Epithelial cell of esophagus (primary cell): Measurements from ENCODE around the gene GLB1L2.
"Not testable (repeated sequence)": the region's sequence is repeated elsewhere in the genome, so short reads cannot be mapped to it uniquely, and the experiment has no call there.

Source experiments
- DNase-seq: peaks from one replicate; pipeline ENCODE4 v3.0.0; 2010; ENCODE audit warnings: low read depth
- H3K4me3 ChIP-seq: 2 replicates; pipeline ENCODE4 v1.5.1; 2011; ENCODE audit warnings: mild to moderate bottlenecking, low read length, control low read depth
- CTCF ChIP-seq: IDR thresholded peaks from 2 replicates; pipeline ENCODE4 v1.5.1; 2011; ENCODE audit warnings: low read depth, mild to moderate bottlenecking, low read length, control low read depth, inconsistent platforms; ENCODE audit not compliant: insufficient read depth; ENCODE audit errors: missing control alignments

GLB1L2 gene

GRCh38 chr11:134312223-134312622, 19.6 kb upstream of the GLB1L2 start:
- DNase-seq, result no peak
- no peak for TF ChIP-seq CTCF
- H3K4me3 ChIP-seq, result no peak overlapping the region

GRCh38 chr11:134312807-134313206, 19.0 kb upstream of the GLB1L2 start:
- no peak overlapping the region for H3K4me3 ChIP-seq
- TF ChIP-seq CTCF, result no peak
- no peak for DNase-seq

GRCh38 chr11:134313379-134313778, 18.4 kb upstream of the GLB1L2 start:
- DNase-seq, result no peak
- no peak for TF ChIP-seq CTCF
- no peak overlapping the region for H3K4me3 ChIP-seq

GRCh38 chr11:134313821-134314607, 17.8 kb upstream of the GLB1L2 start:
- no peak overlapping the region for H3K4me3 ChIP-seq
- no peak for TF ChIP-seq CTCF
- DNase-seq, result no peak

GRCh38 chr11:134317103-134317502, 14.7 kb upstream of the GLB1L2 start:
- no peak for DNase-seq
- no peak for TF ChIP-seq CTCF
- H3K4me3 ChIP-seq, result no peak overlapping the region

GRCh38 chr11:134321373-134321772, 10.4 kb upstream of the GLB1L2 start:
- H3K4me3 ChIP-seq, DNase-seq: not testable (repeated sequence)

GRCh38 chr11:134322553-134322952, 9.2 kb upstream of the GLB1L2 start:
- no peak for TF ChIP-seq CTCF
- no peak overlapping the region for H3K4me3 ChIP-seq
- DNase-seq, result no peak

- no peak overlapping the region for H3K4me3 ChIP-seq
- no peak for DNase-seq
- no peak for TF ChIP-seq CTCF
Observed at GRCh38 chr11:134328433-134328832, 3.4 kb upstream of the GLB1L2 start.
